Osteocyte (in vitro differentiated cells): Measurements from ENCODE around the gene DNAJB9. TPM values are rescaled to one million over a fixed set of nuclear protein-coding genes. Genes with fewer than 3 reads are reported as not detected.
"Not testable (repeated sequence)": the region's sequence is repeated elsewhere in the genome, so short reads cannot be mapped to it uniquely, and the experiment has no call there.

ENCODE experiments used
- DNase-seq: peaks from one replicate; pipeline ENCODE4 v3.0.0; 2021; ENCODE audit warnings: mixed read lengths; ENCODE audit not compliant: unreplicated experiment; ENCODE audit errors: extremely low spot score
- H3K27ac Mint-ChIP-seq: one replicate; pipeline ENCODE4 v1.8.0; 2021; ENCODE audit warnings: mild to moderate bottlenecking, mixed read lengths; ENCODE audit not compliant: unreplicated experiment
- H3K27me3 Mint-ChIP-seq: one replicate; pipeline ENCODE4 v1.8.0; 2021; ENCODE audit warnings: mixed read lengths; ENCODE audit not compliant: unreplicated experiment
- H3K36me3 Mint-ChIP-seq: one replicate; pipeline ENCODE4 v1.8.0; 2021; ENCODE audit warnings: mixed read lengths; ENCODE audit not compliant: unreplicated experiment
- H3K4me1 Mint-ChIP-seq: one replicate; pipeline ENCODE4 v1.8.0; 2021; ENCODE audit warnings: mixed read lengths; ENCODE audit not compliant: unreplicated experiment
- H3K4me3 Mint-ChIP-seq: one replicate; pipeline ENCODE4 v1.8.0; 2021; ENCODE audit warnings: mild to moderate bottlenecking, moderate library complexity, mixed read lengths; ENCODE audit not compliant: unreplicated experiment
- H3K9me3 Mint-ChIP-seq: one replicate; pipeline ENCODE4 v1.8.0; 2021; ENCODE audit warnings: mixed read lengths; ENCODE audit not compliant: unreplicated experiment
- CTCF ChIP-seq: fragments of 200-600 bp; sonication (generic); IDR thresholded peaks from 2 replicates; pipeline ENCODE4 v1.5.0; 2021; ENCODE audit warnings: antibody characterized with exemption, mild to moderate bottlenecking, moderate library complexity
- total RNA-seq: library from RNA; stranded (reverse); gene quantifications from 2 replicates; pipeline ENCODE4 v1.2.1, GENCODE V29; 2021

The DNAJB9 gene
- total RNA-seq, 1 donor from 2014 or later, result 20.5 TPM

- H3K4me3 Mint-ChIP-seq, result no peak overlapping the region
- no peaks in the 10 kb centered on the region for H3K36me3 Mint-ChIP-seq
- no peaks in the 10 kb centered on the region for H3K9me3 Mint-ChIP-seq
- no peak overlapping the region for H3K27ac Mint-ChIP-seq
- DNase-seq, result no peak
- H3K27me3 Mint-ChIP-seq, result peaks cover 7% of the 10 kb centered on the region
- TF ChIP-seq CTCF, result no peak
- no peaks in the 10 kb centered on the region for H3K4me1 Mint-ChIP-seq
Measured at GRCh38 chr7:108535744-108536143, 33.9 kb upstream of the DNAJB9 start.

- Mint-ChIP-seq H3K9me3 (no peaks in the 10 kb centered on the region), H3K4me3 (no peak overlapping the region), H3K27me3 (peaks cover 7% of the 10 kb centered on the region)
Measured at GRCh38 chr7:108537229-108537628, 32.4 kb upstream of the DNAJB9 start.

GRCh38 chr7:108538236-108538635, 31.4 kb upstream of the DNAJB9 start:
- not testable (repeated sequence) for H3K36me3 Mint-ChIP-seq

More at GRCh38 chr7:108537229-108537628, 32.4 kb upstream of the DNAJB9 start:
- no peaks in the 10 kb centered on the region for H3K36me3 Mint-ChIP-seq
- no peaks in the 10 kb centered on the region for H3K4me1 Mint-ChIP-seq
- H3K27ac Mint-ChIP-seq, result no peak overlapping the region
- no peak for TF ChIP-seq CTCF
- DNase-seq, result no peak

GRCh38 chr7:108538685-108539084, 31.0 kb upstream of the DNAJB9 start:
- H3K4me1 Mint-ChIP-seq, DNase-seq, H3K4me3 Mint-ChIP-seq, H3K9me3 Mint-ChIP-seq, H3K27me3 Mint-ChIP-seq, H3K36me3 Mint-ChIP-seq, H3K27ac Mint-ChIP-seq: not testable (repeated sequence)

More at GRCh38 chr7:108538236-108538635, 31.4 kb upstream of the DNAJB9 start:
- DNase-seq, H3K4me3 Mint-ChIP-seq, H3K27ac Mint-ChIP-seq, H3K4me1 Mint-ChIP-seq, H3K27me3 Mint-ChIP-seq, H3K9me3 Mint-ChIP-seq: not testable (repeated sequence)

GRCh38 chr7:108541478-108541877, 28.2 kb upstream of the DNAJB9 start:
- Mint-ChIP-seq H3K4me1 (no peaks in the 10 kb centered on the region), H3K36me3 (no peaks in the 10 kb centered on the region), H3K9me3 (no peaks in the 10 kb centered on the region), H3K27ac (no peak overlapping the region), H3K4me3 (no peak overlapping the region), H3K27me3 (peaks cover 2% of the 10 kb centered on the region)
- DNase-seq, result no peak
- no peak for TF ChIP-seq CTCF

- H3K4me3 Mint-ChIP-seq, H3K27me3 Mint-ChIP-seq, H3K27ac Mint-ChIP-seq, H3K9me3 Mint-ChIP-seq, H3K36me3 Mint-ChIP-seq, H3K4me1 Mint-ChIP-seq, DNase-seq: not testable (repeated sequence)
Measured at GRCh38 chr7:108548141-108548896, 21.4 kb upstream of the DNAJB9 start.

GRCh38 chr7:108556665-108557064, 13.0 kb upstream of the DNAJB9 start:
- H3K27ac Mint-ChIP-seq, H3K27me3 Mint-ChIP-seq, H3K4me1 Mint-ChIP-seq, DNase-seq, H3K4me3 Mint-ChIP-seq: not testable (repeated sequence)
- Mint-ChIP-seq H3K36me3 (peaks cover 17% of the 10 kb centered on the region), H3K9me3 (peaks cover 10% of the 10 kb centered on the region)
